ENCODE results near the gene PKD1.

PKD1 gene

GRCh38 chr16:2078096-2078495, 57.6 kb downstream of the PKD1 start:
- no peak for TF ChIP-seq CTCF (IDR thresholded peaks at IDR 0.05; ENCODE audit: insufficient read depth, low read depth, low read length, missing control alignments)
- H3K4me3 ChIP-seq (ENCODE audit: low read depth, low read length): no peak overlapping the region
- no peak for DNase-seq (ENCODE audit: low read depth)

GRCh38 chr16:2077696-2078095, 58.0 kb downstream of the PKD1 start:
- no peak for DNase-seq (ENCODE audit: low read depth)
- no peak for TF ChIP-seq CTCF (IDR thresholded peaks at IDR 0.05; ENCODE audit: insufficient read depth, low read depth, low read length, missing control alignments)
- no peak overlapping the region for H3K4me3 ChIP-seq (ENCODE audit: low read depth, low read length)

- DNase-seq (ENCODE audit: low read depth): no peak
- TF ChIP-seq CTCF (IDR thresholded peaks at IDR 0.05; ENCODE audit: insufficient read depth, low read depth, low read length, missing control alignments): no peak
- H3K4me3 ChIP-seq (ENCODE audit: low read depth, low read length): no peak overlapping the region
These were observed 58.7 kb downstream of the PKD1 start for GRCh38 chr16:2077016-2077415.

- H3K4me3 ChIP-seq (ENCODE audit: low read depth, low read length): no peak overlapping the region
- no peak for TF ChIP-seq CTCF (IDR thresholded peaks at IDR 0.05; ENCODE audit: insufficient read depth, low read depth, low read length, missing control alignments)
- DNase-seq (ENCODE audit: low read depth): no peak
These were observed 59.4 kb downstream of the PKD1 start for GRCh38 chr16:2076072-2076865.

- no peak for DNase-seq (ENCODE audit: low read depth)
- TF ChIP-seq CTCF (IDR thresholded peaks at IDR 0.05; ENCODE audit: insufficient read depth, low read depth, low read length, missing control alignments): no peak
- H3K4me3 ChIP-seq (ENCODE audit: low read depth, low read length): no peak overlapping the region
These were observed 60.1 kb downstream of the PKD1 start for GRCh38 chr16:2075631-2076030.

- TF ChIP-seq CTCF (IDR thresholded peaks at IDR 0.05; ENCODE audit: insufficient read depth, low read depth, low read length, missing control alignments): no peak
- no peak overlapping the region for H3K4me3 ChIP-seq (ENCODE audit: low read depth, low read length)
- no peak for DNase-seq (ENCODE audit: low read depth)
These were observed 61.6 kb downstream of the PKD1 start for GRCh38 chr16:2074071-2074470.

- DNase-seq (ENCODE audit: low read depth): no peak
- TF ChIP-seq CTCF (IDR thresholded peaks at IDR 0.05; ENCODE audit: insufficient read depth, low read depth, low read length, missing control alignments): no peak
- no peak overlapping the region for H3K4me3 ChIP-seq (ENCODE audit: low read depth, low read length)
These were observed 62.8 kb downstream of the PKD1 start for GRCh38 chr16:2072926-2073325.
